ENCODE results near the gene SMIM7.

- TF ChIP-seq CTCF (IDR thresholded peaks at IDR 0.05 in 4 of 5, conservative IDR thresholded peaks at IDR 0.05 in 1 of 5) (no peak), POLR2A (IDR thresholded peaks at IDR 0.05) (no peak)
Measured at GRCh38 chr19:16601378-16602052, 58.4 kb downstream of the SMIM7 start.
